ENCODE data around the gene FGD5.
A peak's percentile ranks its signal among the peaks of the same experiment; 100 is the strongest.

The FGD5 gene

GRCh38 chr3:14913071-14913925 is 94.5 kb downstream of the FGD5 start:
- CTCF ChIA-PET = interaction anchor here (0.7 to 21.2 kb wide), 9 partner anchors 8 to 256 kb away, joined by 3 to 337 read pairs (median 3); no protein-coding TSS in a partner anchor
- H3K4me3 ChIP-seq (ENCODE audit: control insufficient read depth in 1 of 7, extremely low read depth in 1 of 7, insufficient read depth in 4 of 7, low read depth in 2 of 7, low read length in 6 of 7) = no peak overlapping the region
- H3K27me3 ChIP-seq (replicated peaks in 2 of 5; ENCODE audit: control insufficient read depth in 4 of 5, insufficient read depth in 5 of 5, low read length in 4 of 5) = no peaks in the 10 kb centered on the region
- H3K4me1 ChIP-seq (ENCODE audit: control extremely low read depth in 1 of 4, control insufficient read depth in 4 of 4, insufficient read depth in 4 of 4, low read length in 3 of 4) = no peaks in the 10 kb centered on the region
- H3K27ac ChIP-seq (ENCODE audit: insufficient read depth in 1 of 2, low read depth in 1 of 2, low read length in 2 of 2, poor library complexity in 1 of 2, severe bottlenecking in 2 of 2) = no peak overlapping the region
- no peak for DNase-seq
- WGBS (ENCODE audit: insufficient coverage) = 92% methylated on average over 8 of the region's 10 CpGs
- POLR2A ChIA-PET = no interaction called here
- peaks cover 0 to 51% (median 13%) of the 10 kb centered on the region in 4 experiments for H3K36me3 ChIP-seq (ENCODE audit: control insufficient read depth in 4 of 4, insufficient read depth in 4 of 4, low read length in 3 of 4)
- H3K9me3 ChIP-seq (ENCODE audit: control extremely low read depth in 1 of 5, control insufficient read depth in 4 of 5, insufficient read depth in 2 of 5, low read depth in 1 of 5, low read length in 4 of 5) = no peaks in the 10 kb centered on the region

DNA sequence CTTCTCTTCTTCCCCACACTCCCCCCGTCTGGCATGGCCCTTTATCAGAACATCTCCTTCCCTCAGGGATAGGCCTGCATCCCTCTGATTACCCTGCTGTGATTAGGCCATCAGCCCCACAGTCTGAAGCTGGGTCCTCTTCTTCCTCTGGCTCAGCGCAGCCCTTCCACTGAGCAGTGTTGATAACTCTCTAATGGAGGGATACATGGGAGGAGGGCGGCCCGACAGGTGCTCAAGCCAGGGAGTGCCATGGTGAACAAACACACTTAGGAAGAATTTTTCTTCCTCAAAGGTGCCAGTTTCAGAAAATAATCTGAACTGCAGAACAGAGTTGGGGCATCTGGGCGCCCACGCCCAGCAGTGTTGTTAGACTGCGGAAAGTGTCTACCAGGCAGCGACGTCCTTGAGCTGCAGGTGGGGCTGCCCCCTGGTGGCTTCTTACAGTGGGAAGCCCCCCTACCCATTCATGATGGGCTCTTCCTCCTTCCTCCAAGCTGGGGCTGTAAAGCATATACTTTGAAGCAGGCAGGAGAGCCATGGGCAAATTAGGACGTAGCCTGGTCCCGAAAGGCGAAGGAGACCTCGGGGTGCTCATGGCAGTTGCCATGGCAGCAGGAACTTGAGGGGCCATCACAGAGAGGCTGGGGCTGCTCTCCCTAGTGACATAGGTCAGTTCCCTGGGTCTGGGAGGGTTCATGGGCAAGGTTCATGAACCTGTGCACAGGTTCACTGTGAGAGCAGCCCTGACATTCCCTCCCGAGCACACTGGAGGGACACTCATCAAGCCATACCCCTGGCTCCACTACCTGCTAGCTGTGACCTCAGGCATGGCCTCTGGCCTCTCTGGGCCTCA is 95.4 kb downstream of the FGD5 start:
- H3K9me3 ChIP-seq (ENCODE audit: control extremely low read depth in 1 of 5, control insufficient read depth in 4 of 5, insufficient read depth in 2 of 5, low read depth in 1 of 5, low read length in 4 of 5) = no peaks in the 10 kb centered on the region
- H3K27ac ChIP-seq (ENCODE audit: insufficient read depth in 1 of 2, low read depth in 1 of 2, low read length in 2 of 2, poor library complexity in 1 of 2, severe bottlenecking in 2 of 2) = no peak overlapping the region
- no peak for DNase-seq
- H3K36me3 ChIP-seq (ENCODE audit: control insufficient read depth in 4 of 4, insufficient read depth in 4 of 4, low read length in 3 of 4) = peaks cover 0 to 53% (median 14%) of the 10 kb centered on the region in 4 experiments
- H3K4me1 ChIP-seq (ENCODE audit: control extremely low read depth in 1 of 4, control insufficient read depth in 4 of 4, insufficient read depth in 4 of 4, low read length in 3 of 4) = no peaks in the 10 kb centered on the region
- POLR2A ChIA-PET = no interaction called here
- H3K27me3 ChIP-seq (replicated peaks in 2 of 5; ENCODE audit: control insufficient read depth in 4 of 5, insufficient read depth in 5 of 5, low read length in 4 of 5) = no peaks in the 10 kb centered on the region
- no peak overlapping the region for H3K4me3 ChIP-seq (ENCODE audit: control insufficient read depth in 1 of 7, extremely low read depth in 1 of 7, insufficient read depth in 4 of 7, low read depth in 2 of 7, low read length in 6 of 7)
- WGBS (ENCODE audit: insufficient coverage) = 91% methylated on average over 14 of the region's 14 CpGs
- CTCF ChIA-PET = interaction anchor here (0.8 to 21.2 kb wide), 7 partner anchors 7 to 256 kb away, joined by 3 to 337 read pairs (median 4); no protein-coding TSS in a partner anchor

DNA sequence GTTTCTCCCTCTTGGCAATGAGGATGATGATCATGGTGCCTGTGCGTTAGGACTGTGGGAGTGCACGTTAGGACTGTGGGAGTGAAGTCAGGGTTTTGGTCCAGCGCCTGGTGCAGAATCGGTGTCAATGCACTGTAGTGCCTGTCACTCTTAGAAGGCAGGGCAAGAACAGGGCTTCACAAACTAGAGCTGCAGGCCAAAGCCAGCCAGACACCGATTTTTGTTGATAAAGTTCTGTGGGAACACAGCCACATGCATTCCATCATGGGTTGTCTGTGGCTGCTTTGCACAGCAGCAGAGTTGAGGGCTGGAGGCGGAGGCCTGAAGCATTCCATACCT is 96.0 kb downstream of the FGD5 start:
- no peak overlapping the region for H3K27ac ChIP-seq (ENCODE audit: insufficient read depth in 1 of 2, low read depth in 1 of 2, low read length in 2 of 2, poor library complexity in 1 of 2, severe bottlenecking in 2 of 2)
- no peaks in the 10 kb centered on the region for H3K27me3 ChIP-seq (replicated peaks in 2 of 5; ENCODE audit: control insufficient read depth in 4 of 5, insufficient read depth in 5 of 5, low read length in 4 of 5)
- ChIA-PET POLR2A (no interaction called here), CTCF (interaction anchor here (1.5 to 21.2 kb wide), 2 partner anchors 127 to 241 kb away, joined by 4 to 337 read pairs; no protein-coding TSS in a partner anchor)
- peaks cover 0 to 56% (median 12%) of the 10 kb centered on the region in 4 experiments for H3K36me3 ChIP-seq (ENCODE audit: control insufficient read depth in 4 of 4, insufficient read depth in 4 of 4, low read length in 3 of 4)
- WGBS (ENCODE audit: insufficient coverage) = 94% methylated on average over 4 of the region's 6 CpGs
- no peak overlapping the region for H3K4me3 ChIP-seq (ENCODE audit: control insufficient read depth in 1 of 7, extremely low read depth in 1 of 7, insufficient read depth in 4 of 7, low read depth in 2 of 7, low read length in 6 of 7)
- no peaks in the 10 kb centered on the region for H3K4me1 ChIP-seq (ENCODE audit: control extremely low read depth in 1 of 4, control insufficient read depth in 4 of 4, insufficient read depth in 4 of 4, low read length in 3 of 4)
- H3K9me3 ChIP-seq (ENCODE audit: control extremely low read depth in 1 of 5, control insufficient read depth in 4 of 5, insufficient read depth in 2 of 5, low read depth in 1 of 5, low read length in 4 of 5) = no peaks in the 10 kb centered on the region
- no peak for DNase-seq

DNA sequence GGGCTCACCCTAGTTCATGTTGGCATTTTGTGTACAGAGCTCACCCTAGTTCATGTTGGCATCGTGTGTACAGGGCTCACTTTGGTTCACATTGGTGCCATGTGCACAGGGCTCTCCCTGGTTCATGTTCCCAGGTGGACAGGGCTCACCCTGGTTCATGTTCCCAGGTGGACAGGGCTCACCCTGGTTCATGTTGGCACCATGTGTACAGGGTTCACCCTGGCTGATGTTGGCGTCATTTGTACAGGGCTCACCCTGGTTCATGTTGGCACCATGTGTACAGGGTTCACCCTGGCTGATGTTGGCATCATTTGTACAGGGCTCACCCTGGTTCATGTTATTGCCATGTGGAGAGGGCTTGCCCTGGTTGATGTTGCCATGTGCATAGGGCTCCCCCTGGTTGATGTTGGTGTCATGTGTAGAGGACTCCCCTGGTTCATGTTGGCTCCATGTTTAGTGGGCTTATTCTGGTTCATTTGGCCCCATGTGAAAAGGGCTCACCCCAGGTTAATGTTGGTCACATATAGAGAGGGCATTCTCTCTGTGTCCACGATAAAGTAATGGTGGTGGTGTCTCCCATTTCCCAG is 97.0 kb downstream of the FGD5 start:
- POLR2A ChIA-PET = no interaction called here
- WGBS (ENCODE audit: insufficient coverage) = 100% methylated on average over 3 of the region's 3 CpGs
- CTCF ChIA-PET = interaction anchor here (0.9 to 21.2 kb wide), 6 partner anchors 13 to 233 kb away, joined by 3 to 337 read pairs (median 4); no protein-coding TSS in a partner anchor
- no peaks in the 10 kb centered on the region for H3K9me3 ChIP-seq (ENCODE audit: control extremely low read depth in 1 of 5, control insufficient read depth in 4 of 5, insufficient read depth in 2 of 5, low read depth in 1 of 5, low read length in 4 of 5)
- no peak overlapping the region for H3K27ac ChIP-seq (ENCODE audit: insufficient read depth in 1 of 2, low read depth in 1 of 2, low read length in 2 of 2, poor library complexity in 1 of 2, severe bottlenecking in 2 of 2)
- H3K36me3 ChIP-seq (ENCODE audit: control insufficient read depth in 4 of 4, insufficient read depth in 4 of 4, low read length in 3 of 4) = peaks cover 0 to 54% (median 12%) of the 10 kb centered on the region in 4 experiments
- peak; percentile 15 to 47 (median 34) for DNase-seq
- no peak overlapping the region for H3K4me3 ChIP-seq (ENCODE audit: control insufficient read depth in 1 of 7, extremely low read depth in 1 of 7, insufficient read depth in 4 of 7, low read depth in 2 of 7, low read length in 6 of 7)
- H3K27me3 ChIP-seq (replicated peaks in 2 of 5; ENCODE audit: control insufficient read depth in 4 of 5, insufficient read depth in 5 of 5, low read length in 4 of 5) = no peaks in the 10 kb centered on the region
- H3K4me1 ChIP-seq (ENCODE audit: control extremely low read depth in 1 of 4, control insufficient read depth in 4 of 4, insufficient read depth in 4 of 4, low read length in 3 of 4) = no peaks in the 10 kb centered on the region

- 89% methylated on average over 11 of the region's 13 CpGs for WGBS (ENCODE audit: insufficient coverage)
- Histone ChIP-seq H3K9me3 (ENCODE audit: control extremely low read depth in 1 of 5, control insufficient read depth in 4 of 5, insufficient read depth in 2 of 5, low read depth in 1 of 5, low read length in 4 of 5) (no peaks in the 10 kb centered on the region), H3K4me1 (ENCODE audit: control extremely low read depth in 1 of 4, control insufficient read depth in 4 of 4, insufficient read depth in 4 of 4, low read length in 3 of 4) (peaks cover 0 to 7% (median 2%) of the 10 kb centered on the region in 4 experiments), H3K36me3 (ENCODE audit: control insufficient read depth in 4 of 4, insufficient read depth in 4 of 4, low read length in 3 of 4) (peaks cover 0 to 47% (median 13%) of the 10 kb centered on the region in 4 experiments), H3K27me3 (replicated peaks in 2 of 5; ENCODE audit: control insufficient read depth in 4 of 5, insufficient read depth in 5 of 5, low read length in 4 of 5) (no peaks in the 10 kb centered on the region), H3K4me3 (ENCODE audit: control insufficient read depth in 1 of 7, extremely low read depth in 1 of 7, insufficient read depth in 4 of 7, low read depth in 2 of 7, low read length in 6 of 7) (no peak overlapping the region), H3K27ac (ENCODE audit: insufficient read depth in 1 of 2, low read depth in 1 of 2, low read length in 2 of 2, poor library complexity in 1 of 2, severe bottlenecking in 2 of 2) (no peak overlapping the region)
- ChIA-PET POLR2A (no interaction called here), CTCF (interaction anchor here (1.0 to 21.2 kb wide), 6 partner anchors 11 to 252 kb away, joined by 3 to 337 read pairs (median 3); no protein-coding TSS in a partner anchor)
- no peak for DNase-seq
Measured at GRCh38 chr3:14918356-14918860, 99.6 kb downstream of the FGD5 start.

GRCh38 chr3:14920536-14920935 is 101.8 kb downstream of the FGD5 start:
- peaks cover 0 to 52% (median 16%) of the 10 kb centered on the region in 4 experiments for H3K36me3 ChIP-seq (ENCODE audit: control insufficient read depth in 4 of 4, insufficient read depth in 4 of 4, low read length in 3 of 4)
- H3K27me3 ChIP-seq (replicated peaks in 2 of 5; ENCODE audit: control insufficient read depth in 4 of 5, insufficient read depth in 5 of 5, low read length in 4 of 5) = no peaks in the 10 kb centered on the region
- no peak for DNase-seq
- 91% methylated on average over 5 of the region's 5 CpGs for WGBS (ENCODE audit: insufficient coverage)
- ChIA-PET CTCF (interaction anchor here (1.1 to 21.2 kb wide), 21 partner anchors 8 to 372 kb away, joined by 3 to 337 read pairs (median 6); partner anchors contain the start of genes C3orf20 and NR2C2), POLR2A (no interaction called here)
- no peaks in the 10 kb centered on the region for H3K9me3 ChIP-seq (ENCODE audit: control extremely low read depth in 1 of 5, control insufficient read depth in 4 of 5, insufficient read depth in 2 of 5, low read depth in 1 of 5, low read length in 4 of 5)
- no peak overlapping the region for H3K4me3 ChIP-seq (ENCODE audit: control insufficient read depth in 1 of 7, extremely low read depth in 1 of 7, insufficient read depth in 4 of 7, low read depth in 2 of 7, low read length in 6 of 7)
- H3K27ac ChIP-seq (ENCODE audit: insufficient read depth in 1 of 2, low read depth in 1 of 2, low read length in 2 of 2, poor library complexity in 1 of 2, severe bottlenecking in 2 of 2) = no peak overlapping the region
- H3K4me1 ChIP-seq (ENCODE audit: control extremely low read depth in 1 of 4, control insufficient read depth in 4 of 4, insufficient read depth in 4 of 4, low read length in 3 of 4) = peaks cover 0 to 7% (median 2%) of the 10 kb centered on the region in 4 experiments

All from common myeloid progenitor, CD34-positive (primary cell).